ENCODE data around the gene NHP2.

Gene NHP2

GRCh38 chr5:178114325-178115135, 39.2 kb downstream of the NHP2 start:
- DNase-seq (ENCODE audit: low read depth): peak; percentile 23

- peak; percentile 16 for DNase-seq (ENCODE audit: low read depth)
These were observed 39.8 kb downstream of the NHP2 start for GRCh38 chr5:178113841-178114324.

- peak; percentile 81 for DNase-seq (ENCODE audit: low read depth)
These were observed 40.4 kb downstream of the NHP2 start, which contains the start of gene N4BP3 for GRCh38 chr5:178113141-178113787. TSS of gene N4BP3 (plus strand) at chr5:178113532. CDS start at chr5:178119584, 6,052 bp downstream.

GRCh38 chr5:178112545-178112944, 41.1 kb downstream of the NHP2 start:
- no peak for DNase-seq (ENCODE audit: low read depth)

GRCh38 chr5:178111925-178112324, 41.8 kb downstream of the NHP2 start:
- DNase-seq (ENCODE audit: low read depth): no peak

GRCh38 chr5:178110511-178110910, 43.2 kb downstream of the NHP2 start:
- no peak for DNase-seq (ENCODE audit: low read depth)

- no peak for DNase-seq (ENCODE audit: low read depth)
These were observed 44.7 kb downstream of the NHP2 start for GRCh38 chr5:178108966-178109365.

GRCh38 chr5:178108446-178108845, 45.2 kb downstream of the NHP2 start:
- no peak for DNase-seq (ENCODE audit: low read depth)

DNA sequence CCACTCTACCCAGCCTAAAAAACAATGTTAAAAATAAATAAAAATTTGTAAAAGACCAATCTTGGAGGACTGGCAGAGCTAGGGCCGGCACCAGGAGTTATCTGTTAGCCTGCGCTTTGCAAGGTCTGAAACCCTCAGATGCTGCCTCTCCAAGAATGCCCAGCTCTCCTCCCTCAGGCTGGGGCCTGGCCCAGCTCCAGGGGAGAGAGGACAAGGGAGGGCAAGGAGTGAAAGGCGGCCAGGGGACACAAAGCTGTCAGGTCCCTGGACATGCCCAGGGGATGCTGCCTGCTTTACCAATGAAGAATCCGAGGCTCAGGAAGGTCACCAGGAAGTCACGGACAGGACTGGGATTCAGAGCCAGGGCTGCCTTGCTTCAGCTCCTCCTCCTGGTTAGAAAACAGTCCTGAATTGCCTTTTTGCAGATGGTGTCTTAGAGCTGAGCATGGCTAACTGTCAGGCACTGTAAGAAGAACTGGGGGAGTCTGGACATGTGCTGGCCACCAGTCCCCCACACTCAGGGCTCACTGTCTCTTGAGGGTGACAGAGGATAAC, 45.9 kb downstream of the NHP2 start:
- no peak for DNase-seq (ENCODE audit: low read depth)

GRCh38 chr5:178106556-178107239, 47.0 kb downstream of the NHP2 start:
- DNase-seq (ENCODE audit: low read depth): no peak

DNA sequence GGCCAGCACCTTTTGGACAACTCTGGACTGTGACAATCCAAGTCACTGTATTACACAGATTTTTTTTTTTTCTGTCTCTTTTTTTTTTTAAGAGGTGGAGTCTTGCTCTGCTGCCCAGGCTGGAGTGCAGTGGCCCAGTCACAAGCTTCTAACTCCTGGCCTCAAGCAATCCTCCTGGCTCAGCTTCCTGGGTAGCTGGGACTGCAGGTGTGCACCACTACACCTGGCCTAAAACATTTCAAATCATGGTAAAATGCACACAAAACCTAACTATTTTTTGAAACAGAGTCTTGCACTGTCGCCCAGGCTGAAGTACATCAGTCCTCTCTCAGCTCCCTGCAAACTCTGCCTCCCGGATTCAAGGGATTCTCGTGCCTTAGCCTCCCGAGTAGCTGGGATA, 47.6 kb downstream of the NHP2 start:
- no peak for DNase-seq (ENCODE audit: low read depth)

- no peak for DNase-seq (ENCODE audit: low read depth)
These were observed 49.2 kb downstream of the NHP2 start for GRCh38 chr5:178104492-178104891.

- no peak for DNase-seq (ENCODE audit: low read depth)
These were observed 50.1 kb downstream of the NHP2 start for GRCh38 chr5:178103612-178104011.

All from activated T-helper 9 cell treated with anti-CD3 and anti-CD28 coated beads, Interleukin-2, amount 50 U/mL, for 16 hours (primary cell).